Measurements from ENCODE around the gene CCT5.

DNA sequence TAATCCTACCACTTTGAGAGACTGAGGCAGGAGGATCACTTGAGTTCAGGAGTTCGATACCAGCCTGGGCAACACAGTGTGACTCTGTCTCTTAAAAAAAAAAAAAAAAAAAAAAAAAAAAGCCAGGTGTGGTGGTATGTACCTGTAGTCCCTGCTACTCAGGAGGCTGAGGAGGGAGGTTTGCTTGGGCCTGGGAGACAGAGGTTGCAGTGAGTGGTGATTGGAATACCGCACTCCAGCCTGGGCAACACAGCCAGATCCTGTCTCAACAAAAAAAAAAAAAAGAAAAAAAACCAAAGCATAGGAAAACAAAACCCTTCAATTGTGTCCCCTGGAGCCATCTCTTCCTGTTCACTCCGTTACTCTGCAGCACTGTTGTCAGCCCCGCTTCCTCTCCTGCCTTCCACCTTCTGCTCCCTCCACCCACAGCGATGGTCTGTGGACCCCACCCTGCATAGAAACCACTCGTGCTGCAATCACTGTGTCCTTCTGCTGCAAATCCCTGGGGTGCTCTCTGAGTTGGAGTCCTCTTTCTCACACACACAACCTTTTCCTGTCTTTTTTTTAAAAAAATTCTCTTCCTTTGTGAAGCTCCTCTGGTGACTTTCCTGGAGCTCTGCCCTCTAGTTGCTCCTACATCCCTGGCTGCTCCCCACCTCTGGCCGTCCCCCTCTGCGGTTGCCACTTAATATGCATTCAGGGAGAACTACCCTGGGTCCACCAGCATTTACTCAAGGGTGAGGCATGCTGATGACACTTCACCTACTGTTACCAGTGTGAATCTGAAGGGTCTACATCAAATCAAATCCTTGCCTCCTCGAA is 22.2 kb downstream of the CCT5 start:
- TF ChIP-seq POLR2A (IDR thresholded peaks at IDR 0.05): no peak
- TF ChIP-seq, protein P1, sequence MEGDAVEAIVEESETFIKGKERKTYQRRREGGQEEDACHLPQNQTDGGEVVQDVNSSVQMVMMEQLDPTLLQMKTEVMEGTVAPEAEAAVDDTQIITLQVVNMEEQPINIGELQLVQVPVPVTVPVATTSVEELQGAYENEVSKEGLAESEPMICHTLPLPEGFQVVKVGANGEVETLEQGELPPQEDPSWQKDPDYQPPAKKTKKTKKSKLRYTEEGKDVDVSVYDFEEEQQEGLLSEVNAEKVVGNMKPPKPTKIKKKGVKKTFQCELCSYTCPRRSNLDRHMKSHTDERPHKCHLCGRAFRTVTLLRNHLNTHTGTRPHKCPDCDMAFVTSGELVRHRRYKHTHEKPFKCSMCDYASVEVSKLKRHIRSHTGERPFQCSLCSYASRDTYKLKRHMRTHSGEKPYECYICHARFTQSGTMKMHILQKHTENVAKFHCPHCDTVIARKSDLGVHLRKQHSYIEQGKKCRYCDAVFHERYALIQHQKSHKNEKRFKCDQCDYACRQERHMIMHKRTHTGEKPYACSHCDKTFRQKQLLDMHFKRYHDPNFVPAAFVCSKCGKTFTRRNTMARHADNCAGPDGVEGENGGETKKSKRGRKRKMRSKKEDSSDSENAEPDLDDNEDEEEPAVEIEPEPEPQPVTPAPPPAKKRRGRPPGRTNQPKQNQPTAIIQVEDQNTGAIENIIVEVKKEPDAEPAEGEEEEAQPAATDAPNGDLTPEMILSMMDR (IDR thresholded peaks at IDR 0.05): no peak
